Neural cell (in vitro differentiated cells): ENCODE data around the gene CDYL. TPM values are rescaled to one million over a fixed set of nuclear protein-coding genes. Genes with fewer than 3 reads are reported as not detected.

Experiments
- H2AFZ ChIP-seq: fragments of 200-600, 300-800 bp; sonication (generic), shearing (Covaris generic); 2 replicates; pipeline ENCODE4 v1.6.0; 2014; ENCODE audit warnings: low read depth, mild to moderate bottlenecking, antibody characterized with exemption, low read length, moderate library complexity
- H3F3A ChIP-seq: fragments of 200-600 bp; shearing (Covaris generic); 2 replicates; pipeline ENCODE4 v1.6.1; 2016; ENCODE audit warnings: mild to moderate bottlenecking, moderate library complexity, mixed read lengths, antibody characterized with exemption, low read length; ENCODE audit not compliant: insufficient read depth, poor library complexity, severe bottlenecking
- H3K27ac ChIP-seq: fragments of 200-600, 300-800 bp; sonication (generic), shearing (Covaris generic); 2 replicates; pipeline ENCODE4 v1.5.1; 2014; ENCODE audit warnings: mild to moderate bottlenecking, low read length, moderate library complexity
- H3K27me3 ChIP-seq: fragments of 300-800, 200-600 bp; sonication (generic), shearing (Covaris generic); 2 replicates; pipeline ENCODE4 v1.6.0; 2014; ENCODE audit warnings: mild to moderate bottlenecking, low read depth, low read length, moderate library complexity; ENCODE audit not compliant: insufficient read depth
- H3K36me3 ChIP-seq: fragments of 300-800, 200-600 bp; sonication (generic), shearing (Covaris generic); 2 replicates; pipeline ENCODE4 v1.5.1; 2014; ENCODE audit warnings: mild to moderate bottlenecking, antibody characterized with exemption, low read length, moderate library complexity; ENCODE audit not compliant: insufficient read depth
- H3K4me2 ChIP-seq: fragments of 300-800, 200-600 bp; sonication (generic), shearing (Covaris generic); 2 replicates; pipeline ENCODE4 v1.6.0; 2014; ENCODE audit warnings: mild to moderate bottlenecking, low read length
- H3K4me3 ChIP-seq: fragments of 300-800, 200-600 bp; sonication (generic), shearing (Covaris generic); 2 replicates; pipeline ENCODE4 v1.5.1; 2014; ENCODE audit warnings: mild to moderate bottlenecking, low read length, moderate library complexity
- H3K79me2 ChIP-seq: fragments of 200-600 bp; shearing (Covaris generic); replicated peaks from 2 replicates; pipeline ENCODE4 v1.6.0; 2014; ENCODE audit warnings: mild to moderate bottlenecking, low read length, moderate library complexity; ENCODE audit not compliant: insufficient read depth
- H3K9ac ChIP-seq: fragments of 300-800, 200-600 bp; sonication (generic), shearing (Covaris generic); 2 replicates; pipeline ENCODE4 v1.6.1; 2016; ENCODE audit warnings: mild to moderate bottlenecking, low read length, mixed read lengths
- H3K9me2 ChIP-seq: fragments of 200-600 bp; shearing (Covaris generic); 2 replicates; pipeline ENCODE4 v1.6.1; 2016; ENCODE audit warnings: mild to moderate bottlenecking, low read length, mixed read lengths; ENCODE audit not compliant: insufficient read depth
- H3K9me3 ChIP-seq: fragments of 200-600, 300-800 bp; sonication (generic), shearing (Covaris generic); 2 replicates; pipeline ENCODE4 v1.6.1; 2016; ENCODE audit warnings: mild to moderate bottlenecking, mixed run types, low read length, moderate library complexity, mixed read lengths
- H4K20me1 ChIP-seq: fragments of 200-600 bp; shearing (Covaris generic); 2 replicates; pipeline ENCODE4 v1.6.1; 2016; ENCODE audit warnings: mild to moderate bottlenecking, mixed run types; ENCODE audit not compliant: insufficient read depth
- EP300 ChIP-seq: fragments of 450-650 bp; conservative IDR thresholded peaks from 2 replicates; pipeline ENCODE4 v1.6.1; 2014; ENCODE audit warnings: antibody characterized with exemption, mild to moderate bottlenecking, moderate library complexity; ENCODE audit not compliant: poor library complexity, severe bottlenecking
- EZH2 ChIP-seq: fragments of 200-600, 300-800 bp; shearing (Covaris generic), sonication (generic); IDR thresholded peaks from 2 replicates; pipeline ENCODE4 v1.6.1; 2014; ENCODE audit warnings: antibody characterized with exemption, low read length, borderline replicate concordance, mild to moderate bottlenecking; ENCODE audit not compliant: insufficient read depth, poor library complexity, severe bottlenecking
- MXI1 ChIP-seq: fragments of 450-650 bp; conservative IDR thresholded peaks from 2 replicates; pipeline ENCODE4 v1.6.1; 2014; ENCODE audit warnings: antibody characterized with exemption, mild to moderate bottlenecking; ENCODE audit not compliant: poor library complexity, severe bottlenecking
- POLR2AphosphoS5 ChIP-seq: IDR thresholded peaks from 2 replicates; pipeline ENCODE4 v1.6.1; 2012
- RAD21 ChIP-seq: fragments of 450-650 bp; conservative IDR thresholded peaks from 2 replicates; pipeline ENCODE4 v1.6.1; 2014; ENCODE audit warnings: antibody characterized with exemption, mild to moderate bottlenecking, moderate library complexity
- REST ChIP-seq: IDR thresholded peaks from 2 replicates; pipeline ENCODE4 v1.6.1; 2012; ENCODE audit warnings: borderline replicate concordance
- SMC3 ChIP-seq: fragments of 450-650 bp; conservative IDR thresholded peaks from 2 replicates; pipeline ENCODE4 v1.6.1; 2014; ENCODE audit warnings: antibody characterized with exemption, mild to moderate bottlenecking, moderate library complexity; ENCODE audit not compliant: poor library complexity
- TAF1 ChIP-seq: IDR thresholded peaks from 2 replicates; pipeline ENCODE4 v1.6.1; 2012; ENCODE audit warnings: low read depth
- polyA plus RNA-seq: library from polyadenylated mRNA; depleted of rRNA; stranded (reverse); fragments of >200 nt; gene quantifications from 2 replicates; pipeline ENCODE4 v1.2.3, GENCODE V29; 2014
- TF ChIP-seq, protein P1 (sequence below): fragments of 450-650 bp; IDR thresholded peaks from 2 replicates; pipeline ENCODE4 v1.5.1; 2014; ENCODE audit warnings: antibody characterized with exemption, mild to moderate bottlenecking, moderate library complexity; ENCODE audit not compliant: poor library complexity, severe bottlenecking

CDYL gene
- polyA plus RNA-seq, 1 donor from 2014 or later: 5.2 TPM

DNA sequence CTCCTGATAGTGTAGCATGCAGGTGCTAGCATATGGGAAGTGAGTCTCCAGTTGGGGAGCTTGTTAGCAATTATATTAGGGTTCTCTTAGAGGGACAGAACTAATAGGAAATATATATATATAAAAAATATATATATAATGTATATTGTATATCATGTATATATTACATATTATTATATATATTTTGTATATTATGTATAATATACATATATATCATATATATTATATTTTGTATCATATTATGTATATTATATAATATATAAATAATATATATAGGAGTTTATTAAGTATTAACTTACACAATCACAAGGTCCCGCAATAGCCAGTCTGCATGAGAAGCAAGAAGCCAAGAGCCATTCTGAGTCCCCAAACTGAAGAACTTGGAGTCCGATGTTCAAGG is 84.2 kb downstream of the CDYL start:
- Histone ChIP-seq H4K20me1 (no peaks in the 10 kb centered on the region), H3K27me3 (no peaks in the 10 kb centered on the region), H3K4me2 (no peak overlapping the region), H3K36me3 (no peaks in the 10 kb centered on the region), H3K9me3 (no peaks in the 10 kb centered on the region), H3F3A (no peaks in the 10 kb centered on the region), H3K9ac (no peak overlapping the region), H3K9me2 (no peaks in the 10 kb centered on the region), H3K4me3 (no peak overlapping the region), H3K27ac (no peak overlapping the region), H3K79me2 (peaks cover 2% of the 10 kb centered on the region), H2AFZ (no peak overlapping the region)
- TF ChIP-seq REST (no peak), TAF1 (no peak), SMC3 (no peak), POLR2AphosphoS5 (no peak), EP300 (no peak), MXI1 (no peak), EZH2 (no peak), RAD21 (no peak)
- TF ChIP-seq, protein P1, sequence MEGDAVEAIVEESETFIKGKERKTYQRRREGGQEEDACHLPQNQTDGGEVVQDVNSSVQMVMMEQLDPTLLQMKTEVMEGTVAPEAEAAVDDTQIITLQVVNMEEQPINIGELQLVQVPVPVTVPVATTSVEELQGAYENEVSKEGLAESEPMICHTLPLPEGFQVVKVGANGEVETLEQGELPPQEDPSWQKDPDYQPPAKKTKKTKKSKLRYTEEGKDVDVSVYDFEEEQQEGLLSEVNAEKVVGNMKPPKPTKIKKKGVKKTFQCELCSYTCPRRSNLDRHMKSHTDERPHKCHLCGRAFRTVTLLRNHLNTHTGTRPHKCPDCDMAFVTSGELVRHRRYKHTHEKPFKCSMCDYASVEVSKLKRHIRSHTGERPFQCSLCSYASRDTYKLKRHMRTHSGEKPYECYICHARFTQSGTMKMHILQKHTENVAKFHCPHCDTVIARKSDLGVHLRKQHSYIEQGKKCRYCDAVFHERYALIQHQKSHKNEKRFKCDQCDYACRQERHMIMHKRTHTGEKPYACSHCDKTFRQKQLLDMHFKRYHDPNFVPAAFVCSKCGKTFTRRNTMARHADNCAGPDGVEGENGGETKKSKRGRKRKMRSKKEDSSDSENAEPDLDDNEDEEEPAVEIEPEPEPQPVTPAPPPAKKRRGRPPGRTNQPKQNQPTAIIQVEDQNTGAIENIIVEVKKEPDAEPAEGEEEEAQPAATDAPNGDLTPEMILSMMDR: no peak

- Histone ChIP-seq H3K9ac (no peak overlapping the region), H3K9me3 (no peaks in the 10 kb centered on the region), H3K79me2 (peaks cover 2% of the 10 kb centered on the region), H3K36me3 (no peaks in the 10 kb centered on the region), H3K9me2 (no peaks in the 10 kb centered on the region), H3K4me3 (no peak overlapping the region), H3K27ac (no peak overlapping the region), H3K27me3 (no peaks in the 10 kb centered on the region), H2AFZ (no peak overlapping the region), H3K4me2 (no peak overlapping the region), H3F3A (no peaks in the 10 kb centered on the region), H4K20me1 (no peaks in the 10 kb centered on the region)
- no peak for TF ChIP-seq EZH2
- TF ChIP-seq RAD21: no peak
- TF ChIP-seq REST: no peak
- TF ChIP-seq SMC3: no peak
- no peak for TF ChIP-seq MXI1
- TF ChIP-seq TAF1: no peak
- TF ChIP-seq, protein P1: no peak
- no peak for TF ChIP-seq POLR2AphosphoS5
- TF ChIP-seq EP300: no peak
Measured at GRCh38 chr6:4861564-4861963, 85.4 kb downstream of the CDYL start.
